Measurements from ENCODE around the gene NEK8.
"Not testable (repeated sequence)": the region's sequence is repeated elsewhere in the genome, so short reads cannot be mapped to it uniquely, and the experiment has no call there.

Gene NEK8

DNA sequence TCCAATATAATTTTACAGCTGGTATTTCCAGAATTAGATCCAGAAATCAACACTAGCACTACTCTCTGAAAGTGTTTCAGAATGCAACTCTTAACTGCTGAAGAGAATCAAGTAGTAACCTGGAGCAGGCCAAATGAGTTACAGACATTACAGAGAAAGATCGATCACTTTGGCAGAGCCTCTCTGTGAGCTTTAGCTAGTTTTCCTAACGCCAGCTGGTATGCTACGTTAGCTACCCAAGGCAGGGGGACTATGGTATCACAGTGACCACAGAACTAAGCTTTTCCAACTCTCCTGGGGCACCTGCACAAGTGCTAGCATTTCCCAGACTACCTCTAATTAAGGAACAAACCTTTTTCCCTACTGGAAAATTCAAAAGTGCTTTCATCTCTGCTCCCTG lies 45.6 kb downstream of the NEK8 start:
- DNase-seq, result no peak

DNA sequence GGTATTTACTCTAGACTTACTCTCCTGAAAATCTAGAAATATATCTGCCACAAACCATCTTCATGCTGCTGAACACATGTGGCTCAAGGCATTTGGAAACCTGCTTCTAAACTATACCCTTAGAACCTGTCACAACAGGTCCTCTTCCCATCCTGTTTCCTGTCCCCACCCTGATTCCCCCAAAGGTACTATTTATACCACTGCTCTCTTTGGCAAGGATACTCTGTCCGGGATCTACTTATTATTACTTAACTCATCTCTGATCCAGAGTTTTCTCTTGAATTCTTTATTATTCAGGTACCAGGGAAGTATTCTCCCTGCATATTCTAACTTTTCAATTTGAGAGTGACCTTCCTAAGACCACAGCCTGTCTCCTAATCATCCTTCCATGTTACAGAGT lies 48.6 kb downstream of the NEK8 start:
- DNase-seq, result no peak

DNA sequence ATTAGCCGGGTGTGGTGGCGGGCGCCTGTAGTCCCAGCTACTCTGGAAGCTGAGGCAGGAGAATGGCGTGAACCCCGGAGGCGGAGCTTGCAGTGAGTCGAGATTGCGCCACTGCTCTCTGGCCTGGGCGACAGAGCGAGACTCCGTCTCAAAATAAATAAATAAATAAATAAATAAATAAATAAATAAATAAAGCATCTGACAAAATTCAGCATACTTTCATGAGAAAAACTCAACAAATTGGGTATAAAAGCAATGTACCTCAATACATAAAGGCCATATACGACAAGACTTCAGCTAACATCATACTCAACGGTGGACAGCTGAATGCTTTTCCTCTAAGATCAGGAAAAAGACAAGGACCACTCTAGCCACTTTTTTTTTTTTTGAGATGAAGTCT lies 51.0 kb downstream of the NEK8 start:
- DNase-seq, result not testable (repeated sequence)

- DNase-seq, result no peak
Observed at GRCh38 chr17:28783161-28783560, 54.6 kb downstream of the NEK8 start.

GRCh38 chr17:28788100-28788499 lies 59.5 kb downstream of the NEK8 start:
- DNase-seq, result no peak
